ENCODE measurements around the gene PALM2AKAP2. TPM values are rescaled to one million over a fixed set of nuclear protein-coding genes. Genes with fewer than 3 reads are reported as not detected.

Gene PALM2AKAP2
- total and polyA plus RNA-seq, 2 experiments from 2014 or later, result 13.1 to 16.7 TPM

- H3K9me3 ChIP-seq (ENCODE audit: low read depth), result no peaks in the 10 kb centered on the region
- no peaks in the 10 kb centered on the region for H3K9me2 ChIP-seq (ENCODE audit: insufficient read depth)
- H3K4me3 ChIP-seq, result no peak overlapping the region
- H3K27ac ChIP-seq, result peak overlapping the region; percentile 60
- peaks cover 22% of the 10 kb centered on the region for H3K4me1 ChIP-seq (ENCODE audit: insufficient read depth)
- no peaks in the 10 kb centered on the region for H4K20me1 ChIP-seq (ENCODE audit: insufficient read depth)
- no peak overlapping the region for H2AFZ ChIP-seq
- TF ChIP-seq EZH2phosphoT487 (IDR thresholded peaks at IDR 0.05; ENCODE audit: insufficient read depth, low read depth) (no peak), EZH2 (IDR thresholded peaks at IDR 0.05; ENCODE audit: insufficient read depth, poor library complexity, severe bottlenecking) (no peak)
- no peaks in the 10 kb centered on the region for H3K27me3 ChIP-seq (replicated peaks; ENCODE audit: insufficient read depth)
- 3 to 12% methylated on average over 2 of the region's 2 CpGs for whole genome bisulfite sequencing, 2 experiments (ENCODE audit: low coverage in 1 of 2, low lambda C conversion rate in 2 of 2, missing lambda C conversion rate in 2 of 2)
- peaks cover 95% of the 10 kb centered on the region for H3K79me2 ChIP-seq (ENCODE audit: insufficient read depth)
- H3F3A ChIP-seq (ENCODE audit: insufficient read depth), result peaks cover 24% of the 10 kb centered on the region
- peak; percentile 85 for DNase-seq
- in situ Hi-C loops (cut with MboI), result no loop called here
- H3K36me3 ChIP-seq (ENCODE audit: low read depth), result no peaks in the 10 kb centered on the region
- H3K9ac ChIP-seq, result peak overlapping the region; percentile 20; the same call in 1 of the 2 replicates
- H3K4me2 ChIP-seq (ENCODE audit: unreplicated experiment), result no peak overlapping the region
Observed at GRCh38 chr9:109806506-109807115, 26.6 kb downstream of the PALM2AKAP2 start.

DNA sequence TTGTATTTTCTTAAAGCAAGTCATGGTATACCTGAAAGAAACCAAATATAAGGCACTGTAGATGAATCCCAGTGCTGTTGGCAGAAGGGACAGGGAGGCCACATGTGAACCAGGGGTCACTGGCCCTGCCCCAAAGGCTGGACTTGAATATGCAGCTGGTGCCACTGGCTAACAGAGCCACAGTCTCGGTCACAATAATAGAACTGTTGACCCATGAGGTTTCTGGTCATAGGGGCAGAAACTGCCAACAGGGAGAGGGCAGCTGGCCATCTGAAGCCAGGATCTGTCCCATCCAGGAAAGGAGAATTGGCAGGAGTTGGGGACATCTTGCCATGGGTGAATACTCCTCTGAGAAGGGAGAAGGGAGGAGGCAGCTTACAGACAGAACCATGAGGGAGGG lies 31.9 kb downstream of the PALM2AKAP2 start:
- H3K9ac ChIP-seq, result no peak overlapping the region
- no peak for DNase-seq
- no peaks in the 10 kb centered on the region for H3K27me3 ChIP-seq (replicated peaks; ENCODE audit: insufficient read depth)
- no peaks in the 10 kb centered on the region for H3K9me3 ChIP-seq (ENCODE audit: low read depth)
- no peaks in the 10 kb centered on the region for H3K9me2 ChIP-seq (ENCODE audit: insufficient read depth)
- TF ChIP-seq EZH2 (IDR thresholded peaks at IDR 0.05; ENCODE audit: insufficient read depth, poor library complexity, severe bottlenecking) (no peak), EZH2phosphoT487 (IDR thresholded peaks at IDR 0.05; ENCODE audit: insufficient read depth, low read depth) (no peak)
- H2AFZ ChIP-seq, result no peak overlapping the region
- peaks cover 79% of the 10 kb centered on the region for H3K79me2 ChIP-seq (ENCODE audit: insufficient read depth)
- 86 to 100% methylated on average over 1 of the region's 1 CpG for WGBS, 2 experiments (ENCODE audit: low coverage in 1 of 2, low lambda C conversion rate in 2 of 2, missing lambda C conversion rate in 2 of 2)
- H3K4me3 ChIP-seq, result no peak overlapping the region
- in situ Hi-C loops (cut with MboI), result no loop called here
- H3K27ac ChIP-seq, result no peak overlapping the region
- H3F3A ChIP-seq (ENCODE audit: insufficient read depth), result peaks cover 32% of the 10 kb centered on the region
- H4K20me1 ChIP-seq (ENCODE audit: insufficient read depth), result no peaks in the 10 kb centered on the region
- peaks cover 32% of the 10 kb centered on the region for H3K4me1 ChIP-seq (ENCODE audit: insufficient read depth)
- H3K36me3 ChIP-seq (ENCODE audit: low read depth), result no peaks in the 10 kb centered on the region
- no peak overlapping the region for H3K4me2 ChIP-seq (ENCODE audit: unreplicated experiment)

DNA sequence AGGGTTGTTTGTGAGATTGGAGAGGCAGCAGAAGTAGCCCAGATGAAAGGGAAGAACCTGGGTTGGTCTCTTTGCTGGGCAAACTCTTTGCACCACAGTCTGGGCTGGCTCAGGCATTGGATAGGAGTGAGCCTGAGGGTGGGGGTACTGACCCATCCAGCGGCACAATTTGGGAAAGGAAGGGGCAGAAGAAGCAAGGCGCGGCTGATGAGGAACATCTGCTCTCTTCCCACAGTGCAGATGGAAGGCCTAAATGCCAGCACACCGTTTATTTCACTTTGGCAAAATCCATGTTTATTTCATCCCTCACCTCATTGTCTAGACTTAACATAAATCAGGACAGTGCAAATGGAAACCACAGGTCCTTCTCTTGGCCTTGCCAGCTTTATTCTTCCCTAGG lies 32.3 kb downstream of the PALM2AKAP2 start:
- H3K4me2 ChIP-seq (ENCODE audit: unreplicated experiment), result no peak overlapping the region
- peaks cover 32% of the 10 kb centered on the region for H3K4me1 ChIP-seq (ENCODE audit: insufficient read depth)
- no peak overlapping the region for H2AFZ ChIP-seq
- peaks cover 32% of the 10 kb centered on the region for H3F3A ChIP-seq (ENCODE audit: insufficient read depth)
- no peak overlapping the region for H3K9ac ChIP-seq
- H3K4me3 ChIP-seq, result no peak overlapping the region
- no peaks in the 10 kb centered on the region for H3K9me3 ChIP-seq (ENCODE audit: low read depth)
- H3K27ac ChIP-seq, result no peak overlapping the region
- TF ChIP-seq EZH2phosphoT487 (IDR thresholded peaks at IDR 0.05; ENCODE audit: insufficient read depth, low read depth), result no peak
- TF ChIP-seq EZH2 (IDR thresholded peaks at IDR 0.05; ENCODE audit: insufficient read depth, poor library complexity, severe bottlenecking), result no peak
- no peaks in the 10 kb centered on the region for H3K36me3 ChIP-seq (ENCODE audit: low read depth)
- no peak for DNase-seq
- H3K9me2 ChIP-seq (ENCODE audit: insufficient read depth), result no peaks in the 10 kb centered on the region
- no peaks in the 10 kb centered on the region for H4K20me1 ChIP-seq (ENCODE audit: insufficient read depth)
- 80 to 85% methylated on average over 4 of the region's 4 CpGs for WGBS, 2 experiments (ENCODE audit: low coverage in 1 of 2, low lambda C conversion rate in 2 of 2, missing lambda C conversion rate in 2 of 2)
- H3K79me2 ChIP-seq (ENCODE audit: insufficient read depth), result peaks cover 78% of the 10 kb centered on the region
- in situ Hi-C loops (cut with MboI), result no loop called here
- H3K27me3 ChIP-seq (replicated peaks; ENCODE audit: insufficient read depth), result no peaks in the 10 kb centered on the region

DNA sequence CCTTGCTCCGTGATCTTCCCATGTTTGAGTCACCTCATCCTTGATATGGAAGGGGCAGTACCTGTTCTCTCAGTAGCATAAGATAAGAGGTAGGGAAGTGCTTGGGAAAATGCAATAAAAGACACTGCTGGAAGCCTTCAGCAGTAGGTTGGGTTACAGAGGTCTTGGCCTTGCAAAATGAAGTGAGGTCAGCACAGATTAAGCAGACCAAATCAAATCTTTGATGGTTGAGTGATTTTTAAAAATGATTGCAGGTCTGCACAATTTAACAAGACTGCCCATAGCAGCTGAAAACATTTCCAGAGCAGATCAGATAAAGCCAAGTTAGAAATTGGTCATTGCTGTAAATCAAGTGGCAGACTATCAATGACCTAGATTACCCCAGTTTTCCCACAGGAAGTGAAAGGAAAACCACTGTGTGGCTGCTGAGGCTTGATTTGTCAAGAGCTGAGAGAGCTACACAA lies 32.9 kb downstream of the PALM2AKAP2 start:
- Histone ChIP-seq H3K27ac (no peak overlapping the region), H3F3A (ENCODE audit: insufficient read depth) (peaks cover 32% of the 10 kb centered on the region), H3K4me2 (ENCODE audit: unreplicated experiment) (no peak overlapping the region), H3K4me1 (ENCODE audit: insufficient read depth) (peaks cover 34% of the 10 kb centered on the region), H3K9ac (no peak overlapping the region), H4K20me1 (ENCODE audit: insufficient read depth) (no peaks in the 10 kb centered on the region), H2AFZ (no peak overlapping the region), H3K79me2 (ENCODE audit: insufficient read depth) (peaks cover 72% of the 10 kb centered on the region), H3K27me3 (replicated peaks; ENCODE audit: insufficient read depth) (no peaks in the 10 kb centered on the region), H3K36me3 (ENCODE audit: low read depth) (no peaks in the 10 kb centered on the region), H3K9me2 (ENCODE audit: insufficient read depth) (no peaks in the 10 kb centered on the region), H3K9me3 (ENCODE audit: low read depth) (no peaks in the 10 kb centered on the region), H3K4me3 (no peak overlapping the region)
- WGBS, 2 experiments (ENCODE audit: low coverage in 1 of 2, low lambda C conversion rate in 2 of 2, missing lambda C conversion rate in 2 of 2), result 100% methylated on average over 1 of the region's 1 CpG
- no peak for DNase-seq
- TF ChIP-seq EZH2 (IDR thresholded peaks at IDR 0.05; ENCODE audit: insufficient read depth, poor library complexity, severe bottlenecking), result no peak
- TF ChIP-seq EZH2phosphoT487 (IDR thresholded peaks at IDR 0.05; ENCODE audit: insufficient read depth, low read depth), result no peak
- in situ Hi-C loops (cut with MboI), result no loop called here

Measured in GM23248 (cell line).